Measurements from ENCODE around the gene HOXA6.

The HOXA6 gene

DNA sequence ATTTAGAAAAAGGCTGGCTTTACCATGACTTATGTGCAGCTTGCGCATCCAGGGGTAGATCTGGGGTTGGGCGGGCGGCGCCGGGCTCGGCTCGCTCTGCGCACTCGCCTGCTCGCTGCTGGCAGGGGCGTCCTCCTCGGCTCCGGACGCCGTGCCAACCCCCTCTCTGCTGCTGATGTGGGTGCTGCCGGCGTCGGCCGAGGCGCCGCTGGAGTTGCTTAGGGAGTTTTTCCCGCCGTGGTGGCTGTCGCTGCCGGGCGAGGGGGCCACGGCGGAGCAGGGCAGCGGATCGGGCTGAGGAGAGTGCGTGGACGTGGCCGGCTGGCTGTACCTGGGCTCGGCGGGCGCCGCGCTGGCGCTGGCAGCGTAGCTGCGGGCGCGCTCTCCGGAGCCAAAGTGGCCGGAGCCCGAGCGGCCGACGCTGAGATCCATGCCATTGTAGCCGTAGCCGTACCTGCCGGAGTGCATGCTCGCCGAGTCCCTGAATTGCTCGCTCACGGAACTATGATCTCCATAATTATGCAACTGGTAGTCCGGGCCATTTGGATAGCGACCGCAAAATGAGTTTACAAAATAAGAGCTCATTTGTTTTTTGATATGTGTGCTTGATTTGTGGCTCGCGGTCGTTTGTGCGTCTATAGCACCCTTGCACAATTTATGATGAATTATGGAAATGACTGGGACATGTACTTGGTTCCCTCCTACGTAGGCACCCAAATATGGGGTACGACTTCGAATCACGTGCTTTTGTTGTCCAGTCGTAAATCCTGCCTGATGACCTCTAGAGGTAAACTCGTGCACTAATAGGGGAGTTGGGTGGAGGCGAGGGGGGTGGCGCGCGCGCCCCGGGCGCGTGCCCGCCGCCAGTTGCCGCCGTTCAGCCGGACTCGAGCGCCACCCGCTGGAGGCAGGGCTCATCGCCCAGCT is 4.3 kb downstream of the HOXA6 start, which contains the start of gene HOXA5:
TSS of gene HOXA5 (minus strand) at position 659 of the 927 bp plus-strand sequence. CDS start at position 585, 74 bp downstream.
- ATAC-seq (replicated peaks) (no peak), DNase-seq (no peak)
- Mint-ChIP-seq H3K9me3 (no peaks in the 10 kb centered on the region), H3K27me3 (peaks cover 50 to 66% of the 10 kb centered on the region in 2 donors), H3K4me1 (ENCODE audit: low read depth in 2 of 2) (peaks cover 2 to 3% of the 10 kb centered on the region in 2 donors), H3K27ac (no peak within 1 kb of the TSS), H3K36me3 (ENCODE audit: insufficient read depth) (no peaks in the 10 kb centered on the region), H3K4me3 (no peak within 1 kb of the TSS)

DNA sequence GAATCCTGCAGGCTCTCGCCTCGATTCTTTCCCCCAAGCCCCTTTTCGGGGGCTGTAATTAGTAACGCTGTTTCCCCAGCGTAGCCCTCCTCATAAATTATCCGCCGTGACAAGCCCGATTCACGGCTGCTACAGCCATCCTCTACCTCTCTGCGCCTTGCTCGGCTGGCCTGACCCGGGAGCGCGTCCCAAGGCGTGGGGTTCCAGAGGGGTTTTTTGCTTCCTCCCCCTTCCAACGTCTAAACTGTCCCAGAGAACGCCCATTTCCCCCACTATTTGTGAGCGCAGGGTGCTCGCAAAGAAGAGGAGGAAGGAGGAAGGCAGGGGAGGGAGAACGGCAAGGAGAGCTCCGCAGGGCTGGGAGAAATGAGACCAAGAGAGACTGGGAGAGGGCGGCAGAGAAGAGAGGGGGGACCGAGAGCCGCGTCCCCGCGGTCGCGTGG is 5.0 kb downstream of the HOXA6 start:
- Mint-ChIP-seq H3K36me3 (ENCODE audit: insufficient read depth) (no peaks in the 10 kb centered on the region), H3K9me3 (no peaks in the 10 kb centered on the region), H3K27me3 (peaks cover 52 to 66% of the 10 kb centered on the region in 2 donors), H3K27ac (no peak overlapping the region), H3K4me1 (ENCODE audit: low read depth in 2 of 2) (no peaks in the 10 kb centered on the region), H3K4me3 (no peak overlapping the region)
- DNase-seq = no peak
- ATAC-seq (replicated peaks) = no peak

GRCh38 chr7:27141923-27142579 is 5.5 kb downstream of the HOXA6 start:
- Mint-ChIP-seq H3K4me1 (ENCODE audit: low read depth in 2 of 2) (no peaks in the 10 kb centered on the region), H3K9me3 (no peaks in the 10 kb centered on the region), H3K27me3 (peaks cover 53 to 66% of the 10 kb centered on the region in 2 donors), H3K4me3 (no peak overlapping the region), H3K36me3 (ENCODE audit: insufficient read depth) (no peaks in the 10 kb centered on the region), H3K27ac (no peak overlapping the region)
- no peak for DNase-seq
- no peak for ATAC-seq (replicated peaks)

- peaks cover 50 to 66% of the 10 kb centered on the region in 2 donors for H3K27me3 Mint-ChIP-seq
- H3K4me3 Mint-ChIP-seq = no peak overlapping the region
- no peaks in the 10 kb centered on the region for H3K4me1 Mint-ChIP-seq (ENCODE audit: low read depth in 2 of 2)
- no peaks in the 10 kb centered on the region for H3K9me3 Mint-ChIP-seq
- DNase-seq (no peak), ATAC-seq (replicated peaks) (no peak)
- H3K36me3 Mint-ChIP-seq (ENCODE audit: insufficient read depth) = no peaks in the 10 kb centered on the region
- H3K27ac Mint-ChIP-seq = no peak overlapping the region
Measured at GRCh38 chr7:27141137-27141922, 6.2 kb downstream of the HOXA6 start.

DNA sequence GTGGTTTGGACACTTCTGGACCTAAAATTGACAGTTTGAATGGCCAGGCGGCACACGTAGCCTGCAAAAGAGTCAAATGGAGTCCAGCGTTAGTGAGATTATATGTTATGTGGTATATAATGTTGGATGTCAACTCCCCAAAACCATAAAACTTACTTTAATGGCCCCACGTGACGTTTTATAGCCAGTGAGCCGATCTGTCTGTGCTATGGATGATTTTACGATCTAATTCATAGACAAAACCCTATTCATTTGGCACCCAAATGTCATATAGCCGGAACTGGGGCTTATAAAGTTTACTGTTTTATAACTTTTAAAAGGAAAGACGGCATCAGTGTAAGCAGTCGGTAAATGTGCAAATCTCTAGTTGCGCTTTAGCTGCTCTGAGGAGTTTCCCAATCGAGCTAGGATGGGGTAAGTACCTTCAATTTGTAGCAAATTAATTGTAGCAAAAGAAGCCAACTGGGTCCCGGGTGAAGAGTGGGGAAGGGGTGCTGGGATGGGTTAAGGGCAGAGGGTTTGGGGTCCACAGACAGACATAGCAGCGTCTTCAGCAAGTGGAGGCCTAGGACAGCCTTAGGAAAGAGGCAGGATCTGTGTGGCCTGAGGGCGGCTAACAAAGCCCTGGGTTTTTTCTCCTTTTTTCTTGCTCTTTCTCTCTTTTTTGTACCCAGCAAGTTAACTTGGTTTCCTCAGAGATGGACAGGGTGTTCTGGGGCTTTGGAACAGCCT is 7.3 kb downstream of the HOXA6 start:
- Mint-ChIP-seq H3K27ac (no peak overlapping the region), H3K9me3 (no peaks in the 10 kb centered on the region), H3K27me3 (peaks cover 51 to 66% of the 10 kb centered on the region in 2 donors), H3K36me3 (ENCODE audit: insufficient read depth) (no peaks in the 10 kb centered on the region), H3K4me3 (no peak overlapping the region), H3K4me1 (ENCODE audit: low read depth in 2 of 2) (no peaks in the 10 kb centered on the region)
- ATAC-seq (replicated peaks) = no peak
- DNase-seq = no peak

DNA sequence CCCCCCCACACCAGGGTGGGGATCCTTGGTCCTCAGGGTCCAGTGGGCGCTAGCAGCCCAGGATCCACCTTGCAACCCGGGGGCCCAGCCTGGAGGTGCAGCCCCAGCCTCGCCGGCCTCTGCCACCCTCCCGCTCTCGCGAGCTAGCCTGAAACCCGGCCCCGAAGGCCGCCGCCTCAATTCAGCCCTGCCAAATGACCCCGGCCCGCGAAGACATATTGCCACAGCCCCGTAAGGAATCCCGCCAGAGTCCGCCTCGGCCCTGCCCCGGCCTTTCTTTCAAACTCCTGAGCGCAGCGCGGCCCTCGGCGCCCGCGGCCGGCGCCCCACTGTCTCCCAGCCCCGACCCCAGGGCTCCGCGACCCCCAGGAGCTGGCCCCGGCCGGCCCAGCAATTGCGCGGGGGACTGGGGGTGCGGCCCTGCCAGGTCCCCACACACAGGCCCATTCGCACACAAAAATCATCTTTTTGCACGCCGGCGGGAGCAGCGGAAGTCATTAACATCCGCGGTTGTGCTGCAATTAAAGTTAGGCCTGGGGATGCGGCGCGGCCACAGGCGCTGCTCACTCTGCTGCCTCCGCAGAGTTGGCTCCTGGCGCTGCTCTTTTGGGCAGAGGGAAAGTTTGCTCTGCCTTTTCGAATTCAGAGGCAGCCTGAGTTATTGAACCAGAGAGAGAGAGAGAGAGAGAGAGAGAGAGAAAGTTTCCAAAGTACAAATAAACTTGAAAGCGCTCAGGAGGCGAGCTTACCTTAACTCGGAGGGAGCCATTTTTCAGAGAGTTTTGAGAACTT is 8.0 kb downstream of the HOXA6 start:
- Mint-ChIP-seq H3K36me3 (ENCODE audit: insufficient read depth) (no peaks in the 10 kb centered on the region), H3K27me3 (peaks cover 53 to 66% of the 10 kb centered on the region in 2 donors), H3K4me1 (ENCODE audit: low read depth in 2 of 2) (no peaks in the 10 kb centered on the region)

GRCh38 chr7:27138985-27139333 is 8.6 kb downstream of the HOXA6 start:
- Mint-ChIP-seq H3K27me3 (peaks cover 59 to 72% of the 10 kb centered on the region in 2 donors), H3K36me3 (ENCODE audit: insufficient read depth) (no peaks in the 10 kb centered on the region), H3K4me3 (no peak overlapping the region), H3K9me3 (no peaks in the 10 kb centered on the region), H3K27ac (no peak overlapping the region), H3K4me1 (ENCODE audit: low read depth in 2 of 2) (no peaks in the 10 kb centered on the region)
- no peak for ATAC-seq (replicated peaks)
- no peak for DNase-seq

More for the DNA sequence above, 8.0 kb downstream of the HOXA6 start:
- Mint-ChIP-seq H3K27ac (no peak overlapping the region), H3K4me3 (no peak overlapping the region), H3K9me3 (no peaks in the 10 kb centered on the region)
- no peak for DNase-seq
- no peak for ATAC-seq (replicated peaks)

- no peaks in the 10 kb centered on the region for H3K4me1 Mint-ChIP-seq (ENCODE audit: low read depth in 2 of 2)
- ATAC-seq (replicated peaks) (no peak), DNase-seq (no peak)
- H3K9me3 Mint-ChIP-seq = no peaks in the 10 kb centered on the region
- no peaks in the 10 kb centered on the region for H3K36me3 Mint-ChIP-seq (ENCODE audit: insufficient read depth)
- H3K27ac Mint-ChIP-seq = no peak overlapping the region
- H3K4me3 Mint-ChIP-seq = no peak overlapping the region
- H3K27me3 Mint-ChIP-seq = peaks cover 64 to 77% of the 10 kb centered on the region in 2 donors
Measured at GRCh38 chr7:27138472-27138871, 9.1 kb downstream of the HOXA6 start.

DNA sequence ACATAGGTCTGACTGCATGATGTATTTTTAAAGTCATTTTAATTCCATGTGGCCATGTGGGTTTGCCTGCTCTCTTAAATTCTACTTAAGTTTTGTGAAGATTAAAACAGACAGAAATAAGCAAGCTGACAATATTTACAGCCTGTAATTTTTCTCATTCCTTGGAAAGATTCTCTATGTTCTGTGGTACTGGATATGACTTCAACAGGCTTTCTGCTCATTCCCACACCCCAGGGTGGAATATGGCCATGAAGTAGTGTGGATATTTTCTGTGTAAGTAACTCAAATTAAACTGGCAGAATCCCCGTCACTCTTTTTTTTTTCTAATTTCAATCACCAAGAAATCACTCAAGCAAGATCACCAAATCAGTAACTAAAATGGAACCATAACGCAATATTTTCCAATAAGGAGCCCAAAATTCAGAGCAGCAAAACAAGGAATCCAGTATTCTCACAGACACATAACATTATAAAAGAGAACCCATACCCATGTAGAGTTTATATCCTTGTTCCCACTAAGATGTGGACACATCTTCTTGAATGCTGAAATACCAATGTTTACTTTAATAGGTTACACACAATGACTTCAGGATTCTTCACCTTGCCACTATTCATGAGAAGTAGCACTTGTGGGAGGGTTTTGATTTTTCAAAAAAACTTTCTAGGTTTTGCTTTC is 9.8 kb downstream of the HOXA6 start:
- no peaks in the 10 kb centered on the region for H3K9me3 Mint-ChIP-seq
- no peak overlapping the region for H3K4me3 Mint-ChIP-seq
- no peaks in the 10 kb centered on the region for H3K36me3 Mint-ChIP-seq (ENCODE audit: insufficient read depth)
- no peaks in the 10 kb centered on the region for H3K4me1 Mint-ChIP-seq (ENCODE audit: low read depth in 2 of 2)
- H3K27ac Mint-ChIP-seq = no peak overlapping the region
- H3K27me3 Mint-ChIP-seq = peaks cover 69 to 80% of the 10 kb centered on the region in 2 donors
- no peak for ATAC-seq (replicated peaks)
- no peak for DNase-seq

DNA sequence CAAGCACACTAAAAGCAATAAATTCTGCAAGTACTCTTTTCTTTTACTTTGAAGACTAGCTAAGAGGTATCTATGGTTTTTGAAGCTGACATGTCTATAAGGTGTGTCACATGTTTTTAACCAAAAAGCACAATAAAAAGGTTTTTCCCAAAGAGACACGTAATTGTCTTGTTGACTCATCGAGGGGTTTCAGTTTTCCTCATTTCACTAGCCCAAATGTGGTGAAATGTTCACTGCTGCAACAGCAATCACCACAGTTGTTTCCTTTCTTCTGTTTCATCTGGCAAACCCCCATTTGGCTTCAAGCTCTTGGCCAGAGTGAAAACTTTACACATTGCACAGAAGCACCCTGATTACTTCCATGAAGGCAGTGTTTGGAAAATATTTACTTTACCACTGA is 13.2 kb downstream of the HOXA6 start:
- ATAC-seq (replicated peaks) = no peak
- H3K27me3 Mint-ChIP-seq = peaks cover 64 to 66% of the 10 kb centered on the region in 2 donors
- DNase-seq = no peak

DNA sequence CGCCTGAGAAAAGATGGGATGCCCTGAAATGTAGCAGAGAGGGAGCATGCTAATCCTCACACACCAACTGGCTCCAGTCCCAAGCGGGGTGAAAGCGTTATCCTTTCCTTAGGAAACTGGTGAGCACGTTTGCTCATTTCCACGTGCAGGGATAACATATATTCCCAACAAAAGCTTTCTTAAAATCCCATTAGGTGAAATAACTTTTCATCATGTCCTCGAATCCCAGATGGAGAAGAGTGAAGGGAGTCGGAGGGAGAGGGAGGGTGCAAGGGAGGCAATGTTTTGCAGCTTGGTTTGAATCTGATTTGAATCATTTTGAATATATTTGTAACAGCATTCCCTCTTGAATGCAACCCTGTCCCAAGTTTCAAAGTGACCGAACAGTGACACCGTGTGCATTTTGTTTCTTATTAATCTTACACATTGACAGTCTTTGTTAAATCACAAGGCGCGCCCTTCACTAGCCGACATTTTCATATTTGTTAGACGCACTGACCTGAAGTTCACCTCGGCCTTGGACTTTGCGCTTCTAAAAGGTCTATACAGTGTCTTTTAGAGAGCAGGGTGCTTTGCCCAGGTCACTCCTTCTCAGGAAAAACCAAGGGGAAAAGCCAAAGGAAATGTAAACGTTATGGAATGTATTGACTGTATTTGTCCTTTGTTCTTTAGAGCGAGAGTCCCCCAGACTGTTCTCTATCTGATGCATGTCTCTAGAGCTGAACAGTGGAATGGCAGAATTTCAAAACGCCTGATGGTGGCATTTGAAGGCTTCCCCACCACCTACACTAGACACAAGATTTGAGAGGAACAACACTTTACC is 14.0 kb downstream of the HOXA6 start:
- DNase-seq (no peak), ATAC-seq (replicated peaks) (no peak)
- peaks cover 67 to 70% of the 10 kb centered on the region in 2 donors for H3K27me3 Mint-ChIP-seq
- H3K36me3 Mint-ChIP-seq (ENCODE audit: insufficient read depth) = peaks cover 6% of the 10 kb centered on the region
- no peak overlapping the region for H3K27ac Mint-ChIP-seq
- no peaks in the 10 kb centered on the region for H3K4me1 Mint-ChIP-seq (ENCODE audit: low read depth in 2 of 2)
- no peak overlapping the region for H3K4me3 Mint-ChIP-seq
- H3K9me3 Mint-ChIP-seq = no peaks in the 10 kb centered on the region

More for the DNA sequence above, 13.2 kb downstream of the HOXA6 start:
- H3K9me3 Mint-ChIP-seq = no peaks in the 10 kb centered on the region
- H3K27ac Mint-ChIP-seq = no peak overlapping the region
- H3K36me3 Mint-ChIP-seq (ENCODE audit: insufficient read depth) = peaks cover 6% of the 10 kb centered on the region
- no peaks in the 10 kb centered on the region for H3K4me1 Mint-ChIP-seq (ENCODE audit: low read depth in 2 of 2)
- no peak overlapping the region for H3K4me3 Mint-ChIP-seq

All from effector memory CD8-positive, alpha-beta T cell (primary cell).